GM12878 (cell line): Measurements from ENCODE around the gene S100A16. TPM values are rescaled to one million over a fixed set of nuclear protein-coding genes. Genes with fewer than 3 reads are reported as not detected.
A peak's percentile ranks its signal among the peaks of the same experiment; 100 is the strongest.

ENCODE experiments used
- ATAC-seq: fragments of 200-7000 bp; cut with Tn5 transposase; 3 replicates; pipeline ENCODE4 v1.9.1; 2020; ENCODE audit warnings: mild to moderate bottlenecking, moderate library complexity
- Bru-seq: library from RNA; stranded (reverse); fragments of 400-500 nt; gene quantifications from one replicate; lab custom pipeline; 2021; lab: Mats Ljungman, UMichigan
- BruChase-seq, 2 experiments: library from RNA; stranded (reverse); fragments of 400-500 nt; gene quantifications; one replicate each; lab custom pipeline; 2021; lab: Mats Ljungman, UMichigan
- BruUV-seq: library from RNA; stranded (reverse); fragments of 400-500 nt; replicated peaks from 2 replicates; lab custom pipeline; 2021; lab: Mats Ljungman, UMichigan
- CTCF ChIA-PET: fragments of 300-600 bp; sonication (Branson Sonifier 250); formaldehyde crosslinking; extraction: SDS; loops from one replicate; lab custom pipeline; 2021; ENCODE audit warnings: inconsistent platforms; lab: Yijun Ruan, JAX
- POLR2A ChIA-PET: fragments of 350-600 bp; formaldehyde crosslinking; extraction: SDS; loops from one replicate; lab custom pipeline; 2021; ENCODE audit warnings: inconsistent platforms; lab: Charles Lee
- RAD21 ChIA-PET: fragments of 300-600 bp; sonication (Branson Sonifier 250); formaldehyde crosslinking; loops from one replicate; lab custom pipeline; 2023; ENCODE audit warnings: antibody characterized with exemption; ENCODE audit not compliant: unreplicated experiment; lab: Charles Lee
- SMC1A ChIA-PET: fragments of 300-600 bp; sonication (Branson Sonifier 250); formaldehyde crosslinking; loops from one replicate; lab custom pipeline; 2023; ENCODE audit not compliant: unreplicated experiment, uncharacterized antibody; lab: Charles Lee
- DNase-seq: peaks from one replicate; pipeline ENCODE4 v3.0.0-alpha.2; 2011; ENCODE audit warnings: low read depth, low spot score
- FAIRE-seq: peaks from 3 replicates; lab custom pipeline; 2011; peaks lifted over from hg19 to GRCh38; lab: Jason Lieb, UNC
- H2AFZ ChIP-seq: 2 replicates; pipeline ENCODE4 v1.6.0; 2011; ENCODE audit warnings: low read depth, low read length, control low read depth; ENCODE audit not compliant: control insufficient read depth
- H3K27ac ChIP-seq: 2 replicates; pipeline ENCODE4 v1.5.1; 2011; ENCODE audit warnings: control low read depth; ENCODE audit not compliant: control insufficient read depth, insufficient read depth
- H3K27me3 ChIP-seq, 2 experiments: replicated peaks in 1 of 2; 2 replicates each; pipeline versions ENCODE4 v1.6.0 to v1.6.1; 2011; ENCODE audit warnings: low read length in 1 of 2; ENCODE audit not compliant: control insufficient read depth in 2 of 2, insufficient read depth in 2 of 2
- H3K36me3 ChIP-seq, 2 experiments: 2 replicates each; pipeline ENCODE4 v1.5.1; 2011; ENCODE audit warnings: low read length in 1 of 2; ENCODE audit not compliant: control insufficient read depth in 2 of 2, insufficient read depth in 2 of 2
- H3K4me1 ChIP-seq: 2 replicates; pipeline ENCODE4 v1.6.1; 2011; ENCODE audit warnings: mild to moderate bottlenecking, low read length, moderate library complexity, mixed read lengths; ENCODE audit not compliant: control insufficient read depth, insufficient read depth
- H3K4me2 ChIP-seq: 2 replicates; pipeline ENCODE4 v1.6.0; 2011; ENCODE audit warnings: control low read depth; ENCODE audit not compliant: control insufficient read depth, insufficient read depth
- H3K4me3 ChIP-seq: fragments of 200-600 bp; sonication (generic); 2 replicates; pipeline ENCODE4 v1.5.1; 2016
- H3K79me2 ChIP-seq: 2 replicates; pipeline ENCODE4 v1.6.0; 2011; ENCODE audit warnings: low read length; ENCODE audit not compliant: control insufficient read depth, insufficient read depth
- H3K9ac ChIP-seq: 2 replicates; pipeline ENCODE4 v1.8.0; 2011; ENCODE audit warnings: low read length, control low read depth, mixed read lengths; ENCODE audit not compliant: control insufficient read depth, insufficient read depth
- H3K9me3 ChIP-seq: replicated peaks from 3 replicates; pipeline ENCODE4 v1.5.1; 2011; ENCODE audit warnings: mild to moderate bottlenecking, low read length; ENCODE audit not compliant: control insufficient read depth, insufficient read depth
- H4K20me1 ChIP-seq: 2 replicates; pipeline ENCODE4 v1.6.0; 2011; ENCODE audit not compliant: control insufficient read depth, insufficient read depth
- CEBPB ChIP-seq, 2 experiments: fragments of 150-350 bp in 1 of 2; IDR thresholded peaks; 2 replicates each; pipeline ENCODE4 v1.6.1; 2012 to 2014; ENCODE audit warnings: low read depth in 2 of 2, low read length in 2 of 2, borderline replicate concordance in 1 of 2, inconsistent platforms in 1 of 2
- CHD1 ChIP-seq: IDR thresholded peaks from 2 replicates; pipeline ENCODE4 v1.6.1; 2012; ENCODE audit warnings: low read depth, low read length, improper control_type of control experiment
- DPF2 ChIP-seq: fragments of 450-650 bp; IDR thresholded peaks from 2 replicates; pipeline ENCODE4 v1.6.1; 2017; ENCODE audit warnings: mild to moderate bottlenecking
- FOXK2 ChIP-seq: fragments of 450-650 bp; IDR thresholded peaks from 2 replicates; pipeline ENCODE4 v1.6.1; 2017; ENCODE audit warnings: mild to moderate bottlenecking, moderate library complexity
- HDAC2 ChIP-seq: fragments of 200-600 bp; sonication (generic); IDR thresholded peaks from 2 replicates; pipeline ENCODE4 v1.6.1; 2017
- MEF2A ChIP-seq: IDR thresholded peaks from 2 replicates; pipeline ENCODE4 v1.6.1; 2011; ENCODE audit warnings: low read depth, mild to moderate bottlenecking, low read length, moderate library complexity; ENCODE audit not compliant: insufficient read depth
- NR2F1 ChIP-seq: fragments of 450-650 bp; conservative IDR thresholded peaks from 2 replicates; pipeline ENCODE4 v1.6.1; 2017; ENCODE audit warnings: mild to moderate bottlenecking
- POLR2A ChIP-seq: IDR thresholded peaks from 2 replicates; pipeline ENCODE4 v1.6.1; 2011; ENCODE audit warnings: low read depth, mild to moderate bottlenecking, low read length
- REST ChIP-seq: IDR thresholded peaks from 2 replicates; pipeline ENCODE4 v1.6.1; 2012; ENCODE audit warnings: mild to moderate bottlenecking, low read depth, low read length
- SREBF2 ChIP-seq: IDR thresholded peaks from 2 replicates; pipeline ENCODE4 v1.6.1; 2012; ENCODE audit warnings: mild to moderate bottlenecking, low read length
- SRF ChIP-seq, 2 experiments: IDR thresholded peaks; 2 replicates each; pipeline ENCODE4 v1.6.1; 2011; ENCODE audit warnings: low read depth in 2 of 2, low read length in 2 of 2, mild to moderate bottlenecking in 1 of 2, moderate library complexity in 1 of 2
- WRNIP1 ChIP-seq: IDR thresholded peaks from 2 replicates; pipeline ENCODE4 v1.6.1; 2011; ENCODE audit warnings: low read depth, low read length, improper control_type of control experiment, borderline replicate concordance
- YBX1 ChIP-seq: fragments of 450-650 bp; IDR thresholded peaks from 2 replicates; pipeline ENCODE4 v1.6.1; 2016; ENCODE audit warnings: antibody characterized with exemption
- ZBTB11 ChIP-seq: fragments of 450-650 bp; formaldehyde crosslinking; IDR thresholded peaks from 2 replicates; pipeline ENCODE4 v1.5.0; 2022; ENCODE audit warnings: mild to moderate bottlenecking, missing genetic modification characterization
- ZNF207 ChIP-seq: fragments of 450-650 bp; IDR thresholded peaks from 2 replicates; pipeline ENCODE4 v1.6.1; 2014; ENCODE audit warnings: antibody characterized with exemption, mild to moderate bottlenecking, borderline replicate concordance
- WGBS: methylation state at CpG from one replicate; pipeline ENCODE4 v1.1.6; 2016; ENCODE audit warnings: low lambda C conversion rate; ENCODE audit not compliant: insufficient replicate concordance, insufficient coverage; ENCODE audit errors: missing lambda C conversion rate; 5-methylcytosine and 5-hydroxymethylcytosine counted together
- in situ Hi-C: fragments of 300-500 bp; cut with MboI; formaldehyde crosslinking; loops from 9 replicates; pipeline ENCODE4 v1.14.3; 2018; ENCODE audit warnings: mixed read lengths
- intact Hi-C: fragments of 100-400 bp; cut with micrococcal nuclease; formaldehyde crosslinking; loops from one replicate; pipeline ENCODE4 v1.14.2; 2022; ENCODE audit not compliant: unreplicated experiment
- long read RNA-seq, 2 experiments: library from polyadenylated mRNA; unstranded; transcript quantifications; one replicate each; pipeline ENCODE4 v2.0.0, GENCODE V29; 2019 to 2020
- polyA minus RNA-seq, 3 experiments: library from RNA; depleted of rRNA, polyadenylated mRNA; stranded (reverse); fragments of >200 nt; gene quantifications; 2 replicates each; pipeline ENCODE4 v1.2.3, GENCODE V29; 2011
- polyA plus RNA-seq, 11 experiments: library from polyadenylated mRNA; depleted of rRNA in 4 of 11; unstranded in 6 of 11; stranded (reverse) in 5 of 11; fragments of >200 nt; fragmentation: Nextera tagmentation in 4 of 11; fragmentation: Illumina TruSeq in 1 of 11; extraction: Ambion mirVana in 4 of 11; extraction: Trizol in 1 of 11; gene quantifications; 1 replicate in 1 of 11; 2 replicates in 10 of 11; pipeline versions ENCODE4 v1.2.1 to v1.2.3, GENCODE V29; 2011 to 2016; ENCODE audit warnings: inconsistent platforms in 2 of 11, missing spikeins in 2 of 11, low read depth in 1 of 11
- total RNA-seq, 4 experiments: library from RNA; depleted of rRNA in 3 of 4; stranded (reverse); fragments of >200 nt in 3 of 4; fragmentation: Illumina TruSeq in 1 of 4; extraction: Trizol in 1 of 4; gene quantifications; 2 replicates each; pipeline versions ENCODE4 v1.2.1 to v1.2.3, GENCODE V29; 2013 to 2021

Gene S100A16, protein sequence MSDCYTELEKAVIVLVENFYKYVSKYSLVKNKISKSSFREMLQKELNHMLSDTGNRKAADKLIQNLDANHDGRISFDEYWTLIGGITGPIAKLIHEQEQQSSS
- total RNA-seq (2013; cell fraction: nucleolus; rRNA removed) = 0.56 TPM in 1 of 2 replicates, not detected in the other
- total RNA-seq (2014; rRNA removed) (not detected in 2 replicates), total RNA-seq (2014; rRNA removed; fragmentation: Illumina TruSeq; extraction: Trizol) (not detected in 2 replicates), total RNA-seq (2021) (0.51 TPM in 1 of 2 replicates, not detected in the other), polyA plus RNA-seq (2011; rRNA removed) (0.12 and 0.15 TPM in 2 replicates), polyA plus RNA-seq (2014; fragmentation: Illumina TruSeq; extraction: Trizol) (not detected in 2 replicates), polyA plus RNA-seq (2014; fragmentation: Nextera tagmentation; extraction: Ambion mirVana) (not detected), polyA plus RNA-seq (2014; rRNA removed) (not detected in 2 replicates), polyA plus RNA-seq (2016; fragmentation: Nextera tagmentation; extraction: Ambion mirVana) (under 1 TPM; 0.14 to 0.35 TPM), polyA minus RNA-seq (2011; rRNA and poly(A)+ RNA removed) (not detected in 2 replicates), Bru-seq, nascent RNA (percentile 15 among the genes with signal in this experiment), BruChase-seq, experiment 1, labeled RNA remaining after a 6-hour chase (percentile 11 among the genes with signal in this experiment), BruChase-seq, experiment 2, labeled RNA remaining after a 2-hour chase (percentile 28 among the genes with signal in this experiment)
- not detected for polyA plus RNA-seq (2011; ENCODE audit: low read depth)
- polyA plus RNA-seq (2011; cell fraction: cytosol; rRNA removed) = 0.10 TPM in 2 replicates
- not detected in 2 replicates for polyA plus RNA-seq (2011; cell fraction: nucleus; rRNA removed)
- polyA plus RNA-seq (2012) = not detected in 2 replicates
- polyA minus RNA-seq (2011; cell fraction: cytosol; rRNA and poly(A)+ RNA removed) = 6.9 and 7.0 TPM in 2 replicates
- 0.36 and 0.38 TPM in 2 replicates for polyA minus RNA-seq (2011; cell fraction: nucleus; rRNA and poly(A)+ RNA removed)
- long read RNA-seq, experiment 1 = 0 reads
- long read RNA-seq, experiment 2 = 0 reads

DNA sequence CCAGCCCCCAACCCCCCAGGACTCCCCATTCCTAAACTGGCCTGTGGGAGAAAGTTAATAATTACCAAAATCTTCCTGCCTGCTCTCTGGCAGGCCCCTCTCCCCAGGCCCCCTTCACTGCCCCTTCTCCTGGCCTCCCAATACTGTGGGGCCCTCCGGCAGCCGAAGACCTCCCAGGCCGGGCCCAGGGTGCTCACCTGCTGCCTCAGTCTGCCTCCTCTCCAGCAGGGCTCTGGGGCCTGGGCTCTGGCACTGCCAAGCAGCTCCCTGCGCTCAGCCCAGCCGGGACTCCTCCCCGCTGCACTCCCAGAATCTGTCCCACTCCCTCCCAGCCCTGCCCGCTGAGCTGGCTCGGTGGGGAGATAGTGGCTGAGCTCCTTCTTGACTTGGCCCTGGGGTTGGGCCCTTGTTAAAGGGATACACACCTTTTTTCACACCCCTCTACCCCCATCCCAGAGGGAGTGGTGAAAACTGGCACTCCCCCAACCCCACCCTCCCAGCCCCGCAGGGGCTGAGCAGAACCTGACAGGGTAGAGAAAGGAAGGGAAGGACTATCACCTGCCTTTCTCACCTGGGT lies at the start of gene S100A16:
Gene S100A16, minus strand, starts transcription at position 383 of the 577 bp plus-strand sequence. CDS start 4,986 bp downstream, outside the sequence.
- RAD21 ChIA-PET = no interaction called here
- no peak within 1 kb of the TSS for H3K4me2 ChIP-seq
- no TSS peak for BruUV-seq
- SMC1A ChIA-PET = no interaction called here
- no peak within 1 kb of the TSS for H3K9ac ChIP-seq
- DNase-seq (no peak), FAIRE-seq (no peak), ATAC-seq (no peak)
- no peak within 1 kb of the TSS for H3K4me3 ChIP-seq
- POLR2A ChIA-PET = interaction anchor here (1.4 kb wide), 1 partner anchor 13 kb away, joined by 3 read pairs; no protein-coding TSS in a partner anchor
- in situ Hi-C loops = no loop called here
- no peaks in the 10 kb centered on the region for H3K9me3 ChIP-seq
- H4K20me1 ChIP-seq = no peaks in the 10 kb centered on the region
- WGBS = 74% methylated on average over 6 of the region's 9 CpGs
- H3K27me3 ChIP-seq = no peaks in the 10 kb centered on the region
- H3K4me1 ChIP-seq = peaks cover 14% of the 10 kb centered on the region
- no peaks in the 10 kb centered on the region for H3K36me3 ChIP-seq
- no peak within 1 kb of the TSS for H3K27ac ChIP-seq
- CTCF ChIA-PET = interaction anchor here (1.1 to 7.8 kb wide), 4 partner anchors 14 to 78 kb away, joined by 3 to 66 read pairs (median 4); partner anchors contain the start of genes S100A1 and S100A13
- intact Hi-C loops = no loop called here
- H2AFZ ChIP-seq = no peak within 1 kb of the TSS
- H3K79me2 ChIP-seq = no peaks in the 10 kb centered on the region
- TF ChIP-seq SRF (IDR thresholded peaks at IDR 0.05; ENCODE audit: low read depth in 2 of 2, low read length in 2 of 2) = no peak
- no peak for TF ChIP-seq HDAC2
- no peak for TF ChIP-seq ZNF207
- TF ChIP-seq WRNIP1 = no peak
- no peak for TF ChIP-seq SREBF2
- no peak for TF ChIP-seq CEBPB (IDR thresholded peaks at IDR 0.05; ENCODE audit: borderline replicate concordance in 1 of 2, low read depth in 2 of 2, low read length in 2 of 2)
- TF ChIP-seq FOXK2 = no peak
- no peak for TF ChIP-seq REST
- no peak for TF ChIP-seq YBX1
- TF ChIP-seq NR2F1 = no peak
- TF ChIP-seq DPF2 = no peak
- TF ChIP-seq POLR2A = no peak
- TF ChIP-seq ZBTB11 = no peak
- no peak for TF ChIP-seq CHD1
- no peak for TF ChIP-seq MEF2A
